AG04450 (cell line): Measurements from ENCODE around the gene FMNL2. TPM values are rescaled to one million over a fixed set of nuclear protein-coding genes. Genes with fewer than 3 reads are reported as not detected.

Experiments
- CTCF ChIA-PET: fragments of 300-600, 350-600 bp; formaldehyde crosslinking; extraction: SDS; loops from one replicate; lab custom pipeline; 2022; ENCODE audit warnings: antibody characterized with exemption, inconsistent platforms; lab: Charles Lee
- POLR2A ChIA-PET: fragments of 350-600 bp; formaldehyde crosslinking; extraction: SDS; loops from one replicate; lab custom pipeline; 2021; ENCODE audit warnings: antibody characterized with exemption, inconsistent platforms; lab: Yijun Ruan, JAX
- DNase-seq: peaks from one replicate; pipeline ENCODE4 v3.0.0-alpha.2; 2011; ENCODE audit warnings: low read depth, low spot score
- H3K27ac ChIP-seq: one replicate; pipeline ENCODE4 v1.5.1; 2012; ENCODE audit warnings: low read depth, low read length, control low read depth
- H3K27me3 ChIP-seq: one replicate; pipeline ENCODE4 v1.6.0; 2012; ENCODE audit warnings: low read length; ENCODE audit not compliant: control insufficient read depth, insufficient read depth
- H3K4me3 ChIP-seq: 2 replicates; pipeline ENCODE4 v1.5.1; 2011; ENCODE audit warnings: mild to moderate bottlenecking, low read depth, low read length, control low read depth
- H3K9me3 ChIP-seq: 2 replicates; pipeline ENCODE4 v1.5.1; 2012; ENCODE audit warnings: low read length; ENCODE audit not compliant: control insufficient read depth, insufficient read depth
- polyA plus RNA-seq: library from polyadenylated mRNA; depleted of rRNA; stranded (reverse); fragments of >200 nt; gene quantifications from 2 replicates; pipeline ENCODE4 v1.2.3, GENCODE V29; 2011
- TF ChIP-seq, protein P1 (sequence below): IDR thresholded peaks from 2 replicates; pipeline ENCODE4 v1.5.1; 2011; ENCODE audit warnings: low read depth, low read length, control low read depth, inconsistent platforms

FMNL2 gene
- polyA plus RNA-seq, 1 experiment = 22.0 TPM

DNA sequence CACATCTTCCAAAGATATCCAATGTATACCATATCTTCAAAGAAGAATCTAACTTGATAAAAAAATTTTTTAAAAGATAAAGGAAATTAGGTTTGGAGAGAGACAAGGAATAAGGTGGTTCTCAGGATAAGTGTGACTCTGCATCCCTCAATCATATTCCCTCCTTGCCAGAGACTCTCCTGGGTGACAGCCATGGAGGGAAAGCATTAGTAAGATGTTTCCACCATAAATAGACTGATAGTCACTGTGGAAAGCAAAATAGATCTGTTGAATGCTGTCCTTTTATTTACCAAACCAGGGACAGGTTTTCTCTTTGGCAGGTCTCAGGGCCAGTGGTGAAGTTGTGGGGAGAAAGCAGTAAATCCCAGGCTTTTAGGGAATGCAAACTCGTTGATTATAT, 274.7 kb downstream of the FMNL2 start:
- no peak for DNase-seq
- Histone ChIP-seq H3K27ac (no peak overlapping the region), H3K27me3 (no peaks in the 10 kb centered on the region), H3K4me3 (no peak overlapping the region), H3K9me3 (no peaks in the 10 kb centered on the region)
- CTCF ChIA-PET = no interaction called here
- POLR2A ChIA-PET = no interaction called here
- TF ChIP-seq, protein P1, sequence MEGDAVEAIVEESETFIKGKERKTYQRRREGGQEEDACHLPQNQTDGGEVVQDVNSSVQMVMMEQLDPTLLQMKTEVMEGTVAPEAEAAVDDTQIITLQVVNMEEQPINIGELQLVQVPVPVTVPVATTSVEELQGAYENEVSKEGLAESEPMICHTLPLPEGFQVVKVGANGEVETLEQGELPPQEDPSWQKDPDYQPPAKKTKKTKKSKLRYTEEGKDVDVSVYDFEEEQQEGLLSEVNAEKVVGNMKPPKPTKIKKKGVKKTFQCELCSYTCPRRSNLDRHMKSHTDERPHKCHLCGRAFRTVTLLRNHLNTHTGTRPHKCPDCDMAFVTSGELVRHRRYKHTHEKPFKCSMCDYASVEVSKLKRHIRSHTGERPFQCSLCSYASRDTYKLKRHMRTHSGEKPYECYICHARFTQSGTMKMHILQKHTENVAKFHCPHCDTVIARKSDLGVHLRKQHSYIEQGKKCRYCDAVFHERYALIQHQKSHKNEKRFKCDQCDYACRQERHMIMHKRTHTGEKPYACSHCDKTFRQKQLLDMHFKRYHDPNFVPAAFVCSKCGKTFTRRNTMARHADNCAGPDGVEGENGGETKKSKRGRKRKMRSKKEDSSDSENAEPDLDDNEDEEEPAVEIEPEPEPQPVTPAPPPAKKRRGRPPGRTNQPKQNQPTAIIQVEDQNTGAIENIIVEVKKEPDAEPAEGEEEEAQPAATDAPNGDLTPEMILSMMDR = no peak

DNA sequence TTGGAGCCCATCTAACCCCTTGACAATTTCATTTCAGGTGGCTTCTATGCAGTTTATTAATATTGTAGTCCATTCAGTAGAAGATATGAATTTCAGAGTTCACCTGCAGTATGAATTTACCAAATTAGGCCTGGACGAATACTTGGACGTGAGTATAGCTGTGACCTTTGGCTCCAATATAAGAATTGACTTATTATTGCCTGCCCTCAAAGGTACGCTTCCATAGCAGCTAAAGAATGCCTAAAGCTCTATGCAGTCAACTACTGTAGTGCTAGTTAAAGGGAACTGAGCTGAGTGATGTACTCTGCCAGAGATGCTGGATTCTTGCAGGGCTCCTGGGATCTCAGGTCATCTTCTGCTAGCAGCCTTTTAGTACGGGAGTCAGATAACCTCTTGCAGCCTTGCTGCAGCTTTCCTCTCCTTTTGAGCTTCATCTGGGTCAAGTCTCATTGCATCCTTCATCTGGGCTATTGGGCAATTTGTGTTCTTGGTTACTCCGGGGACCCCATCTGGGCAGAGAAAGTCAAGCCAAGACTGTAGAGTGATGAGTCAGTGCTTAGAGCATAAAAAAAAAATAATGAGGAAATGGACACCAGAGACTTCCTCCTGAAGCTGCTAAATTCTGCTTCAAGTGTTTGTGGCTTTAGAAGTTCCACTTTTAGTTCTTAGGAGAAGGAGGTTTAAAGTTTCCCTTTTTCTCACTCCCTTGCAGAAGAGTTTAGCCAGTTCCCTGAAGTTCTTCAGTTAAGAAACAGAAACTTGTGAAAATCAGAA, 276.7 kb downstream of the FMNL2 start:
- DNase-seq = peak; percentile 46
- ChIA-PET POLR2A (interaction anchor here (0.6 to 1.0 kb wide), 2 partner anchors 11 to 78 kb away, joined by 3 to 9 read pairs; no protein-coding TSS in a partner anchor), CTCF (interaction anchor here (0.6 to 1.7 kb wide), 2 partner anchors 24 to 422 kb away, joined by 5 to 7 read pairs; no protein-coding TSS in a partner anchor)
- Histone ChIP-seq H3K27ac (no peak overlapping the region), H3K27me3 (no peaks in the 10 kb centered on the region), H3K4me3 (no peak overlapping the region), H3K9me3 (no peaks in the 10 kb centered on the region)
- TF ChIP-seq, protein P1 = no peak

DNA sequence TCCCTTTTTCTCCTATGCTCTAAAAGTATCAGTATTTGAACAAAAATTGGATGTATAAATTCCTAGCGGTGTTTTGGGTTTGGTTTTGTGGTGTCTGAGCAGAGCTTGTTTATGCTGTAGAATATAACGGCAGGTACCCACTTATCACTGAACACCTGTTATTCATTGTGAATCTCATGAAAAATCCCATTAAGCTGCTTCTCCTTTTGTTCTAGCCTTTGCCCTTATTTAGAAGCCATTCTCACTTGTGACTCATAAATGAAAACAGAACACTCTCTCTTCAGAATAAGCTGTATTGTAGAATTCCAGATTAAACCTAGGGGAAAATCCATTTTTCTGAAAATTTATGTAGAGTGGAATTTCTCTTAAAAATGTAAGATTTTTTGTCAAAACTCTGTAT, 278.3 kb downstream of the FMNL2 start:
- CTCF ChIA-PET = interaction anchor here (0.8 to 2.4 kb wide), 4 partner anchors 14 to 279 kb away, joined by 3 to 18 read pairs (median 5); partner anchors contain the start of gene FMNL2
- POLR2A ChIA-PET = no interaction called here
- DNase-seq = no peak
- Histone ChIP-seq H3K9me3 (no peaks in the 10 kb centered on the region), H3K27ac (no peak overlapping the region), H3K27me3 (no peaks in the 10 kb centered on the region), H3K4me3 (no peak overlapping the region)
- TF ChIP-seq, protein P1 = no peak

DNA sequence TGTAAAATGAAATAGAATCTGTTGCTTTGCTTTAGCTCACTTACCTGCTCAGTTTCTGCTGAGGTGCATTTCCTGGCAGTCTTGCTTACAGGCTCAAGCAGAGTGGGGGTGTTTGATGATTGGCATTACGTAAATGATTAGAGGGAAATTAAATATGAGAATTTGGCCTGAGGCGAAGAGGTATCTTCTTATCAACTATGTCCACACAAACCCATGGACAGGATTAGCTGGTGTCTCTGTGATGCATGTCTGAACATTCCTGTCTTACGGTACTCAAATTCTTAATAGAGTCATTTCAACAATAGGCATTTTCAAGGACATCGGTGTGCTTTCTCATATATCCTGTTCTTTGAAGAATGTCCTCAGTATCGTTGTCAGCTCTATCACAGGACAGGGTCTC, 280.2 kb downstream of the FMNL2 start:
- TF ChIP-seq, protein P1 = no peak
- Histone ChIP-seq H3K4me3 (no peak overlapping the region), H3K9me3 (no peaks in the 10 kb centered on the region), H3K27ac (no peak overlapping the region), H3K27me3 (no peaks in the 10 kb centered on the region)
- ChIA-PET CTCF (interaction anchor here (1.9 to 2.4 kb wide), 2 partner anchors 12 to 20 kb away, joined by 6 to 18 read pairs; no protein-coding TSS in a partner anchor), POLR2A (no interaction called here)
- DNase-seq = no peak

DNA sequence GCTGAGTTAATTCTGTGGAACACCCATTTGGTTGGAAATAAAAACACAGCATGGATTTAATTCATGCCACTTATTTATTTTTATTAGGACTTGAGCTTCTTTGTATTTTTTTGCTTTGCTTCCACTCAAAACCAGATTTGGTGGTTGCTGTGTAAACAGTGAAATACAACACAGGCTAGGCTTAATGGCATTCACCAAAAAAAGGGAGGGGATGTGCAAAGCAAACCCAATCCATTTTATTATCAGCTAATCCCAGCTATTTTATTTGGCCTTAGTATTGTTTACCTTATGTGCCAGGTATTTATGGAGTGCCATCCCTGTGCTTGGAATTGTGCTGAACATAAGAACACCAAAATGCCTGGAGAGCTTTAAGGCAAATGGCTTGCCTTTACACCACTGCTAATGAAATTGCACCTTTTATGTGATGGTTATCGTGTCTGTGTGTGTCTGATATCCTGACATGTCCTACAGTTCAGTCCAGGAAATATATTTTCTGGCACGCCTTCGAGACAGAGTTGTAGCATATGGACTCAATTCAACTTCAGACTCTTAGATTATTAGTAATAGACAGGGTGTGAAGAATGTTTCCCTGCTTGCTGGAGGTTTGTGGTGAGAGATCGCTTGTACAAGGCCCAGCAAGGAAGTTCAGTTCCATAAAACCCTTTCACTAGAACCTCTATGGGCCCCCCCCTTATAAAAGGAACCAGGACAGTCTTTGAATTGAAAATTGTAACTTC, 282.6 kb downstream of the FMNL2 start:
- TF ChIP-seq, protein P1 = no peak
- Histone ChIP-seq H3K27me3 (no peaks in the 10 kb centered on the region), H3K27ac (no peak overlapping the region), H3K9me3 (no peaks in the 10 kb centered on the region), H3K4me3 (no peak overlapping the region)
- DNase-seq = no peak
- POLR2A ChIA-PET = no interaction called here
- CTCF ChIA-PET = interaction anchor here (0.6 to 3.5 kb wide), 7 partner anchors 8 to 592 kb away, joined by 4 to 18 read pairs (median 6); partner anchors contain the start of gene STAM2
